Urothelium cell line (cell line): ENCODE measurements around the gene TRIM45.
"Not testable (repeated sequence)": the region's sequence is repeated elsewhere in the genome, so short reads cannot be mapped to it uniquely, and the experiment has no call there.

Experiments
- DNase-seq: peaks from one replicate; pipeline ENCODE4 v3.0.0; 2011; ENCODE audit warnings: low spot score, mixed read lengths
- FAIRE-seq: peaks from 2 replicates; lab custom pipeline; 2011; peaks lifted over from hg19 to GRCh38; lab: Jason Lieb, UNC

The TRIM45 gene

DNA sequence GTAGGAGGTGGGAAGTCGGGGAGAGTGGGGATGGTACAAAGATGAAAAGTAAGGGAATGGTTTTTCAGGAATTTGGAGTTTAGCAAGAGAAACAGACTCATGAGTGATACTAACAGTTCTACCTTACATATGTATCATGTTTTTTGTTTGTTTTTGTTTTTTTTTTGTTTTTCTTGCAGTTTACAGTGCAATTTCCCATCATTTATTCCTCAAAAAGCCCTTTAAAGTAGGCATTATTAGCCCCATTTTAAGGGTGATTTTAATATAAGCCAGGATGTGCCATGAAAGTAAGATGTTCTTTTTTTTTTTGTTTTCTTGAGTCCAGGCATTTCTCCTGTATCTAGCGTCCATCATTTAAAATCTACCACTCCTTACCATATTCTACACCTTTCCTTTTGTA is 13.8 kb upstream of the TRIM45 start:
- DNase-seq (no peak), FAIRE-seq (no peak)

DNA sequence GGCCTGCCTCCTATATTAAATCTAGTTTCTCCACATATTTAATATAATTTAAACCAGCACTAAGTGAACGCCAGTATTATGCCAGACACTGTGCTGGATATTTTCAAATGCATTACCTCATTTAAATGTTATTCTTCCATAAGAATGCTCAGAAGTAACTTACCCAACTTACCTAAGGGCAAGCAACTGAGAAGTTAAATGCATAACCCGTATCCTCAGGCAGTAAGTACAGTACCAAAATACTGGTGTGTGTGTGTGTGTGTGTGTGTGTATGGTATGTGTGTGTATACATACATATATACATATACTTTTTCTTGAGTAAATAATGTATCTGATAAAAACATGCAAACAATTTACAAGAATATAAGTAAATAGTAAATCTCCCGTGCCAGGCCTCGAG is 9.0 kb upstream of the TRIM45 start:
- FAIRE-seq = no peak
- DNase-seq = no peak

DNA sequence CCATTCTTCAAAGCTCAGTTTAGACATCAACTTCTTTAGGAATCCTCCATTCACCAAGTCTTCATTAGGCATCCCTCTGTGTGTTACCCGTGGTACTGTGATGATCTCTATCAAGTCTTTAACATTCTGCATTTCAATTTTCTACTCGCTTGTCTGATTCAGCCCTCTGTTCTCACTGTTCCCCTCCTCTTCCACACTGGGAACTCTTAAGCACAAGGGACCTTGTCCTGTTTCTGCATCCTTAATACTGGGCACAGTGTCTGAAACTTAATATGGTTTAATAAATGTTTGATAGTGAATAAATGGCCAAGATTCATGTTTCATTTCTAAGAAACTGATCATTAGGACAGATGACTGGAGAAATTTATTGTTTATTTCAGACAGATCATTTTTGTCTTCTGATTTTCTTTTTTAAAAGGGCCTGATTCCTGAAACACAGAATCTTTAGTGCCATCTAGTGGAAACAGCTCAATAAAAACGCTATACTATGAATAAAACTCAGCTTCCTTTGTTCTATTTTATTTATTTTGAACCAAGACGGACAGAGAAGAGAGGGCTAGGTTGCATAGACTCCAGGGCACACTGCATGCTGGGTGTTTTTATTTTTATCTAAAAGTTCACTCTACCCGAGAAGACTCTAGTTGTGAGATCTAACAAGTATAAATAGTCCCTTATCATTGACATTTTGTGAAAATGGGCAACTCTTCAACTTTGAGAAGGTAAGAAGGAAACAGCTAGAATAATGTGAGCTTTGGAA is 7.0 kb upstream of the TRIM45 start:
- FAIRE-seq = no peak
- peak; percentile 54 for DNase-seq

DNA sequence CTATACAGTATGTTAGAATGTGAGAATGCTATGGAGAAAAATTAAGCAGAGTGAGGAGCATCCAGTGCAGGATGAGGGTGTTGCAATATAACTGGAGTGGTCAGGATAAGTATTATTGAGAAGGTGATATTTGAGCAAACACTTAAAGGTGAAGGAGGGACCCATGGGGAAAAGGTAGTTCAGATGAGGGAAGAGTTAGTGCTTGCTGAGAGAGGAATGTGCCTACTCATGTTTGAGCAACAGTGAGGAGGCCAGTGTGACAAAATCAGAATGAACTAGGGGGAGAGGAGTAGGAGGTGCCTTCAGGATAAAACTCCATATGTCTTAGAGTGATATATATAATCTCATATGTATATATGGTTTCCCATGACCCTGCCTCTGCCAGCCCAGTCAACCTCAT is 6.2 kb upstream of the TRIM45 start:
- DNase-seq (no peak), FAIRE-seq (no peak)

DNA sequence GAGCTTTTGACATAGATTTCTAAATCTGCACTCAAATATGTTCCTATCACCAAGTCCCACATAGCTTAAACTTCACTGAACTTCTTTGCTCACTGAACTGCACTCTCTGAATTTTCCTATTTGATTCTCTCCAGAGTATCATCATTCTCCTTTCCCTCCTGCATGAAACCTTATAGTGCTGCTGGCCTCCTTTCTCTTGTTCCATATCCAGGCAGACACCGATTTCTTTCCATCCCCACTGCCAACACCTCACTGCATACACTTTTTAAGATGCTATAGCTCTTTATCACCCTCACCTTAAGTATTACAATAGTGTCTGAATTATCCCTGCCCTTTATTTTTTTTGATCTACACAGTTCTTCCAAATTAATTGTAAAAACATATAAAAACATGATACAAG is 3.1 kb upstream of the TRIM45 start:
- FAIRE-seq (no peak), DNase-seq (no peak)

DNA sequence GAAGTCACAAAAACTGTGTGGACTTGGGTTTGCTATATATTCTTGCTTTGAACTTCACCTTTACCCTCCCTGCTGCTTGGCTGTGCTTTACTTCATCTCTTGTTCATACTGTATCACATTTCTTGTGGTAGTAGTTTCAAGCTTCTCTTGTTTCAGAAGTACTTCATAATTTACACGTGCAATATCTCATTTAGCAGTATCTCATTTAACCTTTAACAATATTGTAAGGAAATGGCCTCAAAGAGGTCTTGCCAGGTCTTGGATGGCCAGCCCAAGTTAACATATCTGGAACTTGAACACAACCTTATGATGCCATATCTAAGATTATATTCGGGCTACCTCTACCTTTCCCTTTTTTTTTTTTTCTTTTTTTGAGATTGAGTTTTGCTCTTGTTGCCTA is 1.7 kb upstream of the TRIM45 start:
- DNase-seq (no peak), FAIRE-seq (no peak)

DNA sequence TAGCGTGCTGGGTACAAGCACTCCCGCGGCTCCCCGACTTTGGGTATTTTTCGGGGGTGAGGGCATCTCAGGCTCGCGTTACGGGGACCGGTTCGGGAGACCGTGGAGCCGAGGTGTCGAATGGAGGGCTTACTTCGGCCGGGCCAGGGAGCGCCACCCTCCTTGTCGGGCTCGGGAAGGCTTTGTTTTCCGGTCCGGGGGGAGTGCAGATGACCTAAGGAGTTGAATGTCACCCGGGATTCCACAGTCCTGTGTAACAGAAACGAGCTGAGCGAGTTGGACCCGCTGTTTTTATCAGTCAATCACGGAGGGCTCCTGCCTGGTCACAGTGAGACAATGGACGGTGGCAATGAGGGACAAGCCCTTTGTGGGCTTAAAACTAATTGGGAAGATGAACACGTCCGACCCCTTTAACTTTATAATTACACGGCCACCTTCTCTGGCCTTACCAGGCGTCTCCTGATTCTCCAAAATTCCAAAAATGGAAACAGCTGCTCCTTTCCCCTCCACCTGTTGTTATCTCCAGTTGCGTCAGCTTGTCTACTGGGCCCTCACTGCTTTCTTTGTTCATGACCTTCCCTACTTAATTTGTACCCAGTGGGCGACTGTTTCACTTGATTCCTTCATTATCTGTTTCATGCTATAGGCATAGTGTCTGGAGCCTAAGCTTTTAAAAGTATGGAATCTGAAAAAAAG is 929 bp upstream of the TRIM45 start:
- DNase-seq = no peak
- no peak for FAIRE-seq

DNA sequence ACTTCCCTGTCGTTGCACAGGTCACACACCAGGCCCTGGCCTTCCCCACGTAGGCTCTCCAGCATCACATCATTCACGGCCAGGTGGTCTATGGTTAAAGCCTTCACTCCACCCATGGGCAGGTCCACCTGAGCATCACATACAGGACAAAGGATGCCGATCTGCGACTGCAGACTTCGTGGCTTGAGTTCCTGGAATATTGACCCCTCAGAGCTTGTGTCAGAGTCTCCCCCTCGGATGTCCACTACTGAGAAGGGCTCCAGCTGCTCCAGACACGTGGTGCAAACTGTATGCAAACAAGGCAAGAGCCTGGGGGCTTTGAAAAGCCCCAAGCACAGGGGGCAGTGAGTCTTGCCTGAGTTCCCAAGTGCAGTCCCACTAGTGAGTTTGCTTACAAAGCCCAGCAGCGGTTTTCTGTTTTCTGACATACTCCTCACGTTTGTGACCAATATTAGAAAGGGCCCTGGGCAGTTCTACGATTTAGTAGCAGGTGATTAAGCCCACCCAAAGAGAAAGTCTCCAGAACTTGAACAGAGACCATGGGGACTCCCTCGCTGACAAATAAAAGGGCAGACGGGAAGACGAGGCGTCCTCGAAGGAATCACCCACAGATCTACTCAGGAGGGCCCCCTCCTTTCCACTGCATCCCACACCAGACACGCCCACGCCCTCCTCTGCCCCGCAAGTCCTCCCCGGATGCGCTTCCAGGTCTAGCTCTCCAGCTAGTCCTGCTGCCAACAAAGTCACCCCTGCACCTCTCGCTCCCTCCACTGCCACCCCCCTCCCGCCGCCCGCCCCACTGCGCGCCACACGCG is 568 bp downstream of the TRIM45 start:
- FAIRE-seq = no peak
- no peak for DNase-seq

DNA sequence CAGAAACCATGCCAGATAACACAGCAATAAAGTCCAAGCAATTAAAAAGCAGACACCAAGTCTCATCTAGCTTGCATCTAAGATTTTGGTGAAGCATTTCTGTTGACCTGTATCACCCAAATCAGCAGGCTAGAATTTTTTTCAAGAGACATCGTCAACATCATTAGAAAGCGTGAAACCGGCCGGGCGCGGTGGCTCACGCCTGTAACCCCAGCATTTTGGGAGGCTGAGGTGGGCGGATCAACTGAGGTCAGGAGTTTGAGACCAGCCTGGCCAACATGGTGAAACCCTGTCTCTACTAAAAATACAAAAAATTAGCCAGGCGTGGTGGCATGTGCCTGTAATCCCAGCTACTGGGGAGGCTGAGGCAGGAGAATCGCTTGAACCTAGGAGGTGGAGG is 2.4 kb downstream of the TRIM45 start:
- not testable (repeated sequence) for DNase-seq, FAIRE-seq

DNA sequence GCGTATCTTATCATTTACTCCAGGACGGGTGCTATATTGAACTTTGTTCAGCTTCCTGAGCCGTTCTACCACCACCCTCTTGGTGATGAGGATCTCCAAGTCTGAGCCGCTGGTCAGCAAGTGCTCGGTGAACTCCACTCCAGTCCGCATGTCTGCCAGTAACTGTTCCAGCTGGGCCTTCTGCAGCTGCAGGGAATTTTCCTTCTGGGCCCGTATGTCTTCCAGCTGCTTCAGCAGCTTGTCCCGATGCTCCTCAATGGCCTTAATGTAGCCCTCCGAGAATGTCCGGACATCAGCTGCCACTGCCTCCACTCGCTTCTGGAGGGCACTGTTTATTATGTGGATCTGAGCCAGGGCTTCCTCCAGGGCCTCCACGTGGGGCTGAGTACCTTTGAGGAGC is 3.4 kb downstream of the TRIM45 start:
- DNase-seq (no peak), FAIRE-seq (no peak)

DNA sequence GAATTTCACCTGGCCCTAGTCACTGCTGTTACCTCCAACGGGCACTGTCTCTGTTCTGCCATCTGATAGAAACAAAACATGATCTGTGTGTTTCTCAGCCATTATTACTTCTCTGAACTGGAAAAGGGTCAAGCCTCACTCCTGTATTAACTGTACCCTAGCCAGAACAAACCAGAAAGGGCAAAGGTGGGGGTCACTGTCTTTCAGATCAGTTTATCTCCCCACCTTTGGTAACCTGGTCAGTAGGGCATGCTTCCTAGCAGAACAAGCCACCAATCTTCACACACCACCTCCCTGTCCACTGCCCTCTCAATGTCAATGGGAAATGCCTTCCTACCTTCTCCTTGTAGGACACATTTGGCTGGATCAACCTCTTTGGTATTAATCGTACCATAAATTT is 3.9 kb downstream of the TRIM45 start:
- no peak for DNase-seq
- FAIRE-seq = no peak

DNA sequence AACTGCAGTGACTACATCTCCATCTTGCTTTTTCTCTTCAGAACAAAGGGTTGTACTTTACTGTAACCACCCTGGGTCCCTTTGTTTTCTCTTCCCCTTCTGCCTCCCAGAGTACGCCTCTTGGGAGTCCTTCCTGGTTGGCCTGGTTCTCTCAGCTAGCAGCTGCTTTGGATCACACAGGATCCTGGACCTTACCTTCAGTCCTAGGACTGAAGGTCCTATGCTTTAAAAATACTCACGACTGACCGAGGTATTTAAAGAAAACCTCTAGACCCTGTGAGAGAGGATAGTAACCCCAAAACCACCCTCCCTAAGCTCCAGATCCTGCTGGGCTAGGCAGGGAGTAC is 4.8 kb downstream of the TRIM45 start:
- FAIRE-seq = no peak
- no peak for DNase-seq

DNA sequence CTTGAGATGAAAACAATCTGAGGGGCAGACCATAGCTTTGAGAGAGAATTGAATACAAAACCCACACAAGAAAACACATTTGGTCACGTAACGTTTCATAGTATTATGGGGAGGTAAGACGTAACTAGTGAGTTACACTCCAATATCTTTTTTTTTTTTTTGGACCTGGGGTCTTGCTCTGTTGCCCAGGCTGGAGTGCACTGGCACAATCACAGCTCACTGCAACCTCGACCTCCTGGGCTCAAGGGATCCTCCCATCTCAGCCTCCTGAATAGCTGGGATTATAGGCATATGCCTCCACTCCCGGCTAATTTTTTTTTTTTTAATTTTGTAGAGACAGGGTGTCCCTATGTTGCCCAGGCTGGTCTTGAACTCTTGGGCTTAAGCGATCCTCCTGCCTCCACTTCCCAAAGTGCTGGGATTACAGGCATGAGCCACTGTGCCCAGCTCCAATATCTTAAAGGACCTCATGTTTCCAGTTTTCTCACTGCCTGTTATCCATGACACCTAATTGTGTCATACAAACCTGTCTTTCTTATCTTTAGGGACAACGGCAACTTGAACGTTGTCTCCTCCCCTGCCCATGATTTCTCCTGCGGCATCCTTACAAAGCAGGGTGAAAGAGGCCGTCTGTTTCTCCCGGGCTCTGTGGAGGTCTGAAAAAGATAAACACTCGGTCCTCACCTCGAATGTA is 5.3 kb downstream of the TRIM45 start:
- DNase-seq = no peak
- FAIRE-seq = no peak

DNA sequence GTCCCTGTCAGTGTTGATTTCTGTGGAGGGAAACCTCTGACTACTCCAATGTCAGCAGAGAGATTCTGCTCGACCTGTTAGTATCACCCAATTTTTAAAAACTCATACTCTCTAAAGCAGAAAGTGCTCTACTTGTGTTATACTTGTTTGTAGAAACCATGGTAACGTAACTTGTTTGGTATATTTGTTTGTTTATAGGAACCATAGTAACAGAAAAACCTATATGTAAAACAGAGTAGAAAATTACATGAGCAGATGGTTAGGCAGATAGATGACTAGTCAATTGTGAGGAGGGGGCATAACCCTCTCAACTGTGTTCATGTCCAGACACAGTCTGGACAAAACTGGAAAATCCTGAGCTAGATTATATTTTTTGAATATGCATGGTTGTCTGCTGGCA is 6.7 kb downstream of the TRIM45 start:
- FAIRE-seq (no peak), DNase-seq (no peak)

DNA sequence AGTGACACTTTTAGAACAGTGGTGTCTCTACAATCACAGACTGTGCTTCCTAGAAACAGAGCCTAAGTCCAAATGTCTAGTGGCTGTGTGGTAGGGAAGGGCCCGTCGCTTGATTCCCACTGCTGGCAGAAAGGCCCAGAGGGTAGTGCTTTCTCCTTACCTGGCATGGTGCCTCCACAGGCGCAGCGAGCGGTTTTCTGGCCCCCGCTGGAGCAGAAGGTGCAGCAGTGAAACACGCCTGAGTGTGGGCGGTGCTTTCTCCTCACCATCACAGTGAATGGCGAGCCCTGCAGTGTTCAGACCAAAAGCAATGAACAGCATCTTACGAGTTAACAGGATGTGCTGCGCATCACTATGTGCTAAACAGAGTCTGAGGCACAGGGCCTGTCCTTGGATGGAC is 8.3 kb downstream of the TRIM45 start:
- FAIRE-seq = no peak
- DNase-seq = no peak

DNA sequence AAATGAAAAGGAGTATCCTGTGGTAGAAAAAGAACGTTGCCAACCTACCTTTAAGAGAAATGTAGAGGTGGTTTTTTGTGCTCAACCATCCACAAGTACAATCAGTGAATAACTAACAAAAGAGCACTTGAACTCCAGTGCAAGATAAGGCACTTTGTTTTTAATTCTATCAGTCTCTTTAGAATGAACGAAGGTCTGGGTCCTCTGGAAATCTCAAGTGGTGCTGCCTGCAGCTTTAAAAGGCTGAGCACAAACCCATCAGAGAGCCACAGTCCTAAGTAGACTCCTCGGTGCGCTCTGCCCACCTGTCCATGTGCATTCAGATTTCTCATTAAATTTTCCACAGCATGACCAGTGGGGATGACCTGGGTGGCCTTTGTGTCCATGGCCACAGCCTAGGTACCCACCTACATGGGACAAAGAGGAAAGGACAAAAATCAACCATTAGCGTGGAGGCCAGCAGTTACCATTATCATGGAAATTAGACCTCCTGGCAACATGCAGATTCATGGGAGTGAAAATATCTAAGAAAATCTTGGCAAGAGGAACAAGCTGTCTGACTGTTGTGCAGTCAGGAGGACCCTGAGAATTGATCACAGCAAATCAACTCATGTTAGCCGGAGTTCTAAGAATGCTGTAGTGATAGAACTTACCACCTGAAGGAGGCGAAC is 9.4 kb downstream of the TRIM45 start:
- FAIRE-seq (no peak), DNase-seq (no peak)

DNA sequence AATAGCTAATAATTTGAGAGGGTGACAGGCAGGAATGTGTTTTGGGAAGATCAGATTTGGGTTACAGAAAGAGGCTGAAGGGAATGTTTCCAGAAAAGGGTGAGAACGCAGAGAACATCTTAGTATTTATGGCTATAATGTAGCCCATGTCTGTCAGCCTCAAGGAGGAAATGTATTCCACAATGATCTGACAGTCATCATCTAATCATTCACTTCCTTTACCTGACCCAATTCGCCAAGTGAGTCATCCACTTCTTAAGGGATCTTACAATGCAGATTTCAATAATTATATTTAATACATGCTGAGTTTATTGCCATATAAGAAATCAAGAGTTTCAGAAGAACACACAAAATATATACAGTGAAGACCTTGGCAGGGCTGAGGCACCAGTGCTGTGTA is 10.8 kb downstream of the TRIM45 start:
- DNase-seq = no peak
- FAIRE-seq = no peak

DNA sequence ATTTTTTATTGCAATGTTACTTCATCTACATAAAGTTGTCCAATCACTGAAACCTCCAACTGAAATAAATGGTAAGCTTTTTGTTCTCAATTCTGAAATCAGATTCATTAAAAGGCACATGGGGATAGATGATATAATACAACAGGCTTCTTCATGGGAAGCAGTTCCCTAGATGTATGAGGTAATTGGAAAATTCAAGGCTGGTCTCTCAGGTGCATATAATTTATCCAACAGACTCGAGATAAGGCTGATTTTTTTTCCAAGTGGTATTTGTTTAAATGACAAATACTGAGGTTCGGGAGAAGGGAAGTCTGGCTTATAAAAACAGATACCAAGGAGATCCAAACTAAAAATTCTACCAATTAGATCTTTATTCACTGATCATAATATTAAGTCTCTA is 14.2 kb downstream of the TRIM45 start:
- no peak for FAIRE-seq

DNA sequence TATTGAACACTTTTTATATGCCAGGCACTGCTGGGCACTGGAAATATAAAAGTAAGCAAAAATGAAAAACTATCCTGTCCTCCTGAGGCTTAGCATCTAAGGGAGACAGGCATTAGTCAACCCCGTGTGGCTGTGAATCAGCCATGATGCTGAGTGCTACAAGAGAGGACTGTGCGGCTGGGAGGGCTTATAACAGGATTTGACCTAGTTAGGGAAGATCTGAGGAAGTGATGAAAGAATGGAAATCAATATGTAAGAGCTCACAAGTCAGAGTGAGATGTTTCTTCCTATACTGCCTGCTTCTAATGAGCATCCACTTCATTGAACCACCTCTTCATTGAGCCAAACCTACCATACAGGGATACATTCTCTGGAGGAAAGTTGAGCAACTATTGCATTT is 15.1 kb downstream of the TRIM45 start:
- DNase-seq = no peak
- no peak for FAIRE-seq

More for the DNA sequence above, 14.2 kb downstream of the TRIM45 start:
- DNase-seq = no peak

DNA sequence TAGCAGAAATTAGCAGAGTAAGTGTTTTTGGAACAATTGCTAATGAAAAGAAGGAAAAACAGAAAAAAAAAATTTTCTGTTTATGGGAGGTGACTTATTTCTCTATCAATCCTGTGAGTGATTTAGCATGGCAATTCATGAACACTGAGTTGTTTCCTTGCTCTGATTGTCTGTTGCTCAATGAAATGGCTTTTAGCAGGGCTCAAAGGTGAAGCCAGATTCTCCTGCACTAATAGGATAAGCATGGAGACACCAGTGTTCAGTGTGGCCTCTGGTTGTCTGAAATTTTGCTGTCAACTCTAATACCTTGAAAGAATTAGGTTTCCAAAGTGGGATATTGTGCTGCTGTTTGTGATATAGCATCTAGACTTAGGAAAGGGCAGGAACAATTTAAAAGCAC is 15.8 kb downstream of the TRIM45 start:
- FAIRE-seq (no peak), DNase-seq (no peak)

DNA sequence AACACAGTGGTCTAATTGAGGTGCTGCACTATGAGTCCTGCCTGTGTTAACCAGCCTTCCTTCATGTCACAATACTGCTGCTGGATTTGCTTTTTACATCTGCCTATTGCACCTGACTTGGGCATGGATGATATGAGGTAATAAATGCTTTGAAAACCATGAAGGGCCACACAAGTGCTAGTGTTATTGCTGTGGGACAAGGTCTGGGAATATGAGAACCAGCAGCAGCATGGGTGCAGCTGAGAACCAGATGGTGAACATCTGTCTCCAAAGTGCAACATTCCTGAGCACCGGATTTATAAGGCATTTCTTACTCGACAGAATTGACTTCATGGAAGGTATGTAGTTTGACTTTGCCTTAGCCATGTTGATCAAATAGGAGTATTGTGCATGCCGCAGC is 16.6 kb downstream of the TRIM45 start:
- FAIRE-seq (no peak), DNase-seq (no peak)
